Sigmoid colon (tissue), 7 donors: Measurements from ENCODE around the gene CLCN1. TPM values are rescaled to one million over a fixed set of nuclear protein-coding genes. Genes with fewer than 3 reads are reported as not detected.

ENCODE experiments used
- DNase-seq: peaks from one replicate; pipeline ENCODE4 v3.0.0-alpha.2; 2019
- H3K27ac ChIP-seq, 4 donors: fragments of 200-600 bp; sonication (generic); one replicate each; pipeline ENCODE4 v1.5.1; 2016 to 2019; ENCODE audit warnings: mild to moderate bottlenecking in 1 of 4
- H3K27me3 ChIP-seq, 3 donors: fragments of 200-600 bp; sonication (generic); one replicate each; pipeline ENCODE4 v1.5.1; 2019; ENCODE audit warnings: mild to moderate bottlenecking in 1 of 3
- H3K36me3 ChIP-seq, 4 donors: fragments of 200-600 bp; sonication (generic); one replicate each; pipeline ENCODE4 v1.5.1; 2016 to 2019
- H3K4me1 ChIP-seq, 4 donors: fragments of 200-600 bp; sonication (generic); one replicate each; pipeline ENCODE4 v1.5.1; 2017 to 2019
- H3K4me3 ChIP-seq, 4 donors: fragments of 200-600 bp; sonication (generic); one replicate each; pipeline ENCODE4 v1.5.1; 2017 to 2019; ENCODE audit warnings: mild to moderate bottlenecking in 2 of 4, moderate library complexity in 1 of 4
- H3K9me3 ChIP-seq, 4 donors: fragments of 200-600 bp in 3 of 4; sonication (generic) in 3 of 4; one replicate each; pipeline versions ENCODE4 v1.5.1 to v1.6.1; 2013 to 2019
- CTCF ChIP-seq, 4 experiments: fragments of 450-650 bp in 3 of 4; fragments of 200-600 bp in 1 of 4; IDR thresholded peaks; one replicate each; pipeline ENCODE4 v1.5.1; 2016 to 2019; ENCODE audit warnings: antibody characterized with exemption in 4 of 4, mild to moderate bottlenecking in 3 of 4, moderate library complexity in 2 of 4
- EP300 ChIP-seq, 4 donors: sonication (generic); formaldehyde crosslinking; IDR thresholded peaks; one replicate each; pipeline ENCODE4 v1.6.1; 2017; ENCODE audit warnings: antibody characterized with exemption in 4 of 4
- POLR2A ChIP-seq, 2 donors: fragments of 450-650 bp; IDR thresholded peaks; one replicate each; pipeline ENCODE4 v1.6.1; 2016; ENCODE audit warnings: antibody characterized with exemption in 2 of 2, mild to moderate bottlenecking in 2 of 2, moderate library complexity in 2 of 2
- POLR2AphosphoS5 ChIP-seq, 4 donors: sonication (generic); formaldehyde crosslinking; IDR thresholded peaks; one replicate each; pipeline ENCODE4 v1.6.1; 2017; ENCODE audit warnings: antibody characterized with exemption in 4 of 4
- WGBS, 2 donors: extraction: QIAGEN DNeasy Blood & Tissue Kit; methylation state at CpG; one replicate each; pipeline ENCODE4 v1.1.7; 2013; 5-methylcytosine and 5-hydroxymethylcytosine counted together
- intact Hi-C: fragments of 100-400 bp; cut with DNase I; formaldehyde crosslinking; loops from one replicate; pipeline ENCODE4 v1.15.1; 2023
- polyA plus RNA-seq, 3 donors: library from polyadenylated mRNA; stranded (reverse); fragments of 200-250 nt; gene quantifications; one replicate each; pipeline ENCODE4 v1.2.3, GENCODE V29; 2013
- total RNA-seq, 4 donors: library from RNA; depleted of rRNA; stranded (reverse); fragments of >200 nt; gene quantifications; one replicate each; pipeline ENCODE4 v1.1.0, GENCODE V29; 2016
- donor health status: healthy with polysubstance abuse.
- donor health status: Bipolar disorder and iron deficiency.
- donor health status: healthy.

Gene CLCN1
- total and polyA plus RNA-seq, 7 donors = 0.14 to 0.15 TPM; not detected in 5

- peaks cover 0 to 27% (median 10%) of the 10 kb centered on the region in 4 donors for H3K4me1 ChIP-seq
- H3K27ac ChIP-seq = peak overlapping the region in 3 of 4 donors; percentile 42 to 70 (median 46)
- no peaks in the 10 kb centered on the region for H3K9me3 ChIP-seq
- H3K27me3 ChIP-seq = no peaks in the 10 kb centered on the region
- DNase-seq = peak; percentile 85
- H3K4me3 ChIP-seq = no peak overlapping the region
- intact Hi-C loops = no loop called here
- TF ChIP-seq POLR2A (IDR thresholded peaks at IDR 0.05) = no peak
- TF ChIP-seq CTCF (IDR thresholded peaks at IDR 0.05) = no peak
- TF ChIP-seq POLR2AphosphoS5 (IDR thresholded peaks at IDR 0.05) = peak in 3 of 4 donors; percentile 45 to 75 (median 70)
- peak in 2 of 4 donors; percentile 7 to 38 for TF ChIP-seq EP300 (IDR thresholded peaks at IDR 0.05)
- WGBS, 2 donors = 20 to 70% methylated on average over 4 of the region's 4 CpGs
- H3K36me3 ChIP-seq = no peaks in the 10 kb centered on the region
These were observed 52.1 kb downstream of the CLCN1 start for GRCh38 chr7:143367972-143368371.

- DNase-seq = no peak
These were observed 52.5 kb downstream of the CLCN1 start for GRCh38 chr7:143368387-143368786.

GRCh38 chr7:143369678-143370651 is 54.1 kb downstream of the CLCN1 start:
- TF ChIP-seq EP300 (IDR thresholded peaks at IDR 0.05) (no peak), POLR2AphosphoS5 (IDR thresholded peaks at IDR 0.05) (no peak), CTCF (IDR thresholded peaks at IDR 0.05) (no peak)
- Histone ChIP-seq H3K36me3 (no peaks in the 10 kb centered on the region), H3K9me3 (no peaks in the 10 kb centered on the region), H3K4me3 (no peak overlapping the region), H3K4me1 (peaks cover 0 to 25% (median 9%) of the 10 kb centered on the region in 4 donors), H3K27me3 (no peaks in the 10 kb centered on the region), H3K27ac (no peak overlapping the region)
- 15 to 68% methylated on average over 12 of the region's 12 CpGs for WGBS, 2 donors
- intact Hi-C loops = no loop called here
- DNase-seq = no peak

More at GRCh38 chr7:143368387-143368786, 52.5 kb downstream of the CLCN1 start:
- H3K36me3 ChIP-seq = no peaks in the 10 kb centered on the region
- no peak for TF ChIP-seq POLR2A (IDR thresholded peaks at IDR 0.05)
- no peak overlapping the region for H3K4me3 ChIP-seq
- peaks cover 0 to 25% (median 9%) of the 10 kb centered on the region in 4 donors for H3K4me1 ChIP-seq
- H3K27me3 ChIP-seq = no peaks in the 10 kb centered on the region
- peak overlapping the region in 3 of 4 donors; percentile 42 to 70 (median 46) for H3K27ac ChIP-seq
- intact Hi-C loops = no loop called here
- WGBS, 2 donors = 19 to 74% methylated on average over 1 of the region's 1 CpG
- no peaks in the 10 kb centered on the region for H3K9me3 ChIP-seq

- TF ChIP-seq EP300 (IDR thresholded peaks at IDR 0.05) (no peak), CTCF (IDR thresholded peaks at IDR 0.05) (no peak), POLR2AphosphoS5 (IDR thresholded peaks at IDR 0.05) (no peak), POLR2A (IDR thresholded peaks at IDR 0.05) (no peak)
- Histone ChIP-seq H3K27ac (peak overlapping the region in 1 of 4 donors; percentile 35), H3K9me3 (no peaks in the 10 kb centered on the region), H3K4me3 (no peak overlapping the region), H3K36me3 (no peaks in the 10 kb centered on the region), H3K27me3 (no peaks in the 10 kb centered on the region), H3K4me1 (peaks cover 0 to 41% (median 17%) of the 10 kb centered on the region in 4 donors)
- 10 to 25% methylated on average over 4 of the region's 4 CpGs for WGBS, 2 donors
- intact Hi-C loops = no loop called here
- peak; percentile 82 for DNase-seq
These were observed 56.2 kb downstream of the CLCN1 start for GRCh38 chr7:143372070-143372469.

GRCh38 chr7:143373255-143373794 is 57.4 kb downstream of the CLCN1 start:
- Histone ChIP-seq H3K9me3 (no peaks in the 10 kb centered on the region), H3K36me3 (no peaks in the 10 kb centered on the region), H3K4me1 (peaks cover 0 to 44% (median 21%) of the 10 kb centered on the region in 4 donors), H3K4me3 (no peak overlapping the region), H3K27ac (no peak overlapping the region), H3K27me3 (no peaks in the 10 kb centered on the region)
- WGBS, 2 donors = 88 to 90% methylated on average over 4 of the region's 4 CpGs
- no peak for DNase-seq
- TF ChIP-seq POLR2A (IDR thresholded peaks at IDR 0.05) = no peak
- no peak for TF ChIP-seq CTCF (IDR thresholded peaks at IDR 0.05)
- no peak for TF ChIP-seq EP300 (IDR thresholded peaks at IDR 0.05)
- TF ChIP-seq POLR2AphosphoS5 (IDR thresholded peaks at IDR 0.05) = no peak
- intact Hi-C loops = no loop called here
